SK-N-SH (cell line): Measurements from ENCODE around the gene MRPL36. TPM values are rescaled to one million over a fixed set of nuclear protein-coding genes. Genes with fewer than 3 reads are reported as not detected.

Experiments used
- CTCF ChIA-PET: fragments of 300-600, 350-600 bp; formaldehyde crosslinking; extraction: SDS; loops from one replicate; lab custom pipeline; 2021; lab: Yijun Ruan, JAX
- POLR2A ChIA-PET: fragments of 350-600 bp; sonication (Branson Sonifier 250); formaldehyde crosslinking; extraction: SDS; loops from one replicate; lab custom pipeline; 2020; ENCODE audit warnings: antibody characterized with exemption, inconsistent platforms; lab: Yijun Ruan, JAX
- DNase-seq: peaks from one replicate; pipeline ENCODE4 v3.0.0; 2012
- H2AFZ ChIP-seq: fragments of 200-600 bp; sonication (generic); 2 replicates; pipeline ENCODE4 v1.8.1; 2016; ENCODE audit warnings: antibody characterized with exemption, mild to moderate bottlenecking, low read depth
- H3F3A ChIP-seq: fragments of 200-600 bp; sonication (generic); replicated peaks from 2 replicates; pipeline ENCODE3; 2016; ENCODE audit warnings: antibody characterized with exemption, mild to moderate bottlenecking; ENCODE audit not compliant: insufficient read depth
- H3K27ac ChIP-seq, 2 experiments: fragments of 200-500 bp in 1 of 2; fragments of 200-600 bp in 1 of 2; sonication (Bioruptor generic) in 1 of 2; sonication (generic), shearing (Covaris generic) in 1 of 2; 2 replicates each; pipeline versions ENCODE4 v1.5.1 to v1.6.1; 2014 to 2016; ENCODE audit warnings: low read depth in 2 of 2, inconsistent platforms in 1 of 2, low read length in 1 of 2, mild to moderate bottlenecking in 1 of 2, mixed read lengths in 1 of 2
- H3K27me3 ChIP-seq: fragments of 200-600 bp; sonication (generic), shearing (Covaris generic); 2 replicates; pipeline ENCODE4 v1.6.1; 2016; ENCODE audit warnings: mixed run types; ENCODE audit not compliant: insufficient read depth
- H3K36me3 ChIP-seq, 2 experiments: fragments of 200-500 bp in 1 of 2; fragments of 200-600 bp in 1 of 2; sonication (Bioruptor generic) in 1 of 2; sonication (generic) in 1 of 2; replicated peaks in 1 of 2; 2 replicates each; pipeline versions ENCODE3 to v1.5.1; 2014 to 2016; ENCODE audit warnings: low read length in 1 of 2, mild to moderate bottlenecking in 1 of 2; ENCODE audit not compliant: insufficient read depth in 2 of 2, control insufficient read depth in 1 of 2
- H3K4me1 ChIP-seq, 2 experiments: fragments of 200-500 bp in 1 of 2; fragments of 200-600 bp in 1 of 2; sonication (Bioruptor generic) in 1 of 2; sonication (generic), shearing (Covaris generic) in 1 of 2; 2 replicates each; pipeline versions ENCODE4 v1.5.1 to v1.6.1; 2014 to 2016; ENCODE audit warnings: low read depth in 1 of 2, low read length in 1 of 2, mixed run types in 1 of 2; ENCODE audit not compliant: insufficient read depth in 2 of 2, control insufficient read depth in 1 of 2
- H3K4me2 ChIP-seq: fragments of 200-600 bp; sonication (generic), shearing (Covaris generic); 2 replicates; pipeline ENCODE4 v1.6.1; 2017; ENCODE audit warnings: mixed run types
- H3K4me3 ChIP-seq, 2 experiments: fragments of 200-500 bp in 1 of 2; fragments of 200-600 bp in 1 of 2; sonication (Bioruptor generic) in 1 of 2; sonication (generic), shearing (Covaris generic) in 1 of 2; 2 replicates each; pipeline versions ENCODE4 v1.5.1 to v1.8.1; 2014 to 2016; ENCODE audit warnings: low read depth in 2 of 2, inconsistent platforms in 1 of 2, low read length in 1 of 2, mild to moderate bottlenecking in 1 of 2, mixed read lengths in 1 of 2, moderate library complexity in 1 of 2
- H3K79me2 ChIP-seq: fragments of 200-600 bp; sonication (generic); 2 replicates; pipeline ENCODE4 v1.8.1; 2017; ENCODE audit warnings: mild to moderate bottlenecking; ENCODE audit not compliant: insufficient read depth
- H3K9ac ChIP-seq: fragments of 200-600 bp; sonication (generic); 2 replicates; pipeline ENCODE4 v1.6.1; 2017; ENCODE audit warnings: mixed run types
- H3K9me2 ChIP-seq: fragments of 200-600 bp; sonication (generic); 2 replicates; pipeline ENCODE4 v1.6.1; 2017; ENCODE audit warnings: mixed run types
- H3K9me3 ChIP-seq: fragments of 200-600 bp; sonication (generic); 2 replicates; pipeline ENCODE4 v1.6.1; 2017; ENCODE audit warnings: mixed run types, mild to moderate bottlenecking, moderate library complexity
- H4K20me1 ChIP-seq: fragments of 200-600 bp; sonication (generic); 2 replicates; pipeline ENCODE4 v1.6.1; 2017; ENCODE audit warnings: mild to moderate bottlenecking, mixed run types; ENCODE audit not compliant: insufficient read depth
- CHD2 ChIP-seq: fragments of 150-350 bp; IDR thresholded peaks from 2 replicates; pipeline ENCODE4 v1.6.1; 2018; ENCODE audit warnings: low read length; ENCODE audit not compliant: partially characterized antibody
- EZH2phosphoT487 ChIP-seq: fragments of 200-600 bp; sonication (generic); IDR thresholded peaks from 2 replicates; pipeline ENCODE4 v1.6.1; 2017; ENCODE audit warnings: low read depth, mixed run types, mild to moderate bottlenecking, antibody characterized with exemption, moderate library complexity, borderline replicate concordance
- FOSL2 ChIP-seq: IDR thresholded peaks from 2 replicates; pipeline ENCODE4 v1.4.0; 2012; ENCODE audit warnings: low read depth, mild to moderate bottlenecking, moderate library complexity, borderline replicate concordance
- GABPA ChIP-seq: IDR thresholded peaks from 2 replicates; pipeline ENCODE4 v1.4.0; 2012; ENCODE audit warnings: low read depth, mild to moderate bottlenecking
- NFIC ChIP-seq: IDR thresholded peaks from 2 replicates; pipeline ENCODE4 v1.4.0; 2012; ENCODE audit warnings: borderline replicate concordance
- NRF1 ChIP-seq: IDR thresholded peaks from 2 replicates; pipeline ENCODE4 v1.6.1; 2012; ENCODE audit warnings: low read depth, mild to moderate bottlenecking, low read length
- POLR2AphosphoS5 ChIP-seq: IDR thresholded peaks from 2 replicates; pipeline ENCODE4 v1.6.1; 2012; ENCODE audit warnings: low read depth, low read length
- RFX5 ChIP-seq: IDR thresholded peaks from 2 replicates; pipeline ENCODE4 v1.6.1; 2012; ENCODE audit warnings: mild to moderate bottlenecking, improper control_type of control experiment, low read length
- SIN3A ChIP-seq: IDR thresholded peaks from 2 replicates; pipeline ENCODE4 v1.6.1; 2012; ENCODE audit warnings: low read depth, mild to moderate bottlenecking, low read length, moderate library complexity, borderline replicate concordance
- SMC3 ChIP-seq: IDR thresholded peaks from 2 replicates; pipeline ENCODE4 v1.6.1; 2012; ENCODE audit warnings: low read depth, low read length, improper control_type of control experiment
- TAF1 ChIP-seq: IDR thresholded peaks from 2 replicates; pipeline ENCODE4 v1.6.1; 2012; ENCODE audit warnings: low read depth, mild to moderate bottlenecking, low read length, moderate library complexity, borderline replicate concordance
- TEAD4 ChIP-seq: IDR thresholded peaks from 2 replicates; pipeline ENCODE4 v1.4.0; 2012; ENCODE audit warnings: mild to moderate bottlenecking, borderline replicate concordance; ENCODE audit not compliant: insufficient read depth
- WGBS: methylation state at CpG from one replicate; pipeline ENCODE4 v1.1.6; 2017; ENCODE audit warnings: low lambda C conversion rate; 5-methylcytosine and 5-hydroxymethylcytosine counted together
- polyA plus RNA-seq, 3 experiments: library from polyadenylated mRNA; depleted of rRNA; stranded (reverse); fragments of >200 nt; gene quantifications; 2 replicates each; pipeline ENCODE4 v1.2.3, GENCODE V29; 2012
- TF ChIP-seq, protein P1 (sequence below): IDR thresholded peaks from 2 replicates; pipeline ENCODE4 v1.4.0; 2012; ENCODE audit warnings: low read depth, borderline replicate concordance
- TF ChIP-seq, protein P2 (sequence below): IDR thresholded peaks from 2 replicates; pipeline ENCODE4 v1.6.1; 2012; ENCODE audit warnings: mild to moderate bottlenecking, low read depth, low read length, moderate library complexity
- TF ChIP-seq, protein P3 (sequence below): IDR thresholded peaks from 2 replicates; pipeline ENCODE4; 2012

Gene MRPL36
- polyA plus RNA-seq, 1 of the 3 experiments (the other 2 are of a cell fraction) = 78.4 TPM

DNA sequence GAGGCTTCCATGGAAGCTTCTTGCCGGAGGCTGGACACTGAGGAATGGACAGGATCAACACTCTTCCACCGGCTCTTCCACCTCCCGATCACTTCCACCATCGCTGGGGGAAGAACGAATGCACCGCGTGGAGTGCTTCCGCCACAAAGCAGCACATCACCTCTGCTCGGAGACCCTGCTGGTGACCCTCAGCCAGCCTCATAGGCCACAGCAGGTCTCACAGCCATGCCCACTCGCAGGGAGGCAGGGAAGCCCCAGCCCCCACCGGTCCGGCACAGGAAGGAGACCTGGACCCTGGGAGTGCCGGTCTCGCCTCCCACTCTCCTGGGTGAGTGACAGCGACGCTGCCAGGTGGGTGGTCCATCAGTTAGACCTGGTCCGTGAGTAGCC, 4.7 kb downstream of the MRPL36 start:
- no peak for TF ChIP-seq GABPA
- TF ChIP-seq SMC3 = no peak
- no peak for TF ChIP-seq EZH2phosphoT487
- no peak for TF ChIP-seq RFX5
- TF ChIP-seq TAF1 = no peak
- no peak for TF ChIP-seq FOSL2
- no peak for TF ChIP-seq NFIC
- TF ChIP-seq NRF1 = no peak
- TF ChIP-seq TEAD4 = no peak
- no peak for TF ChIP-seq SIN3A
- TF ChIP-seq, protein P1, sequence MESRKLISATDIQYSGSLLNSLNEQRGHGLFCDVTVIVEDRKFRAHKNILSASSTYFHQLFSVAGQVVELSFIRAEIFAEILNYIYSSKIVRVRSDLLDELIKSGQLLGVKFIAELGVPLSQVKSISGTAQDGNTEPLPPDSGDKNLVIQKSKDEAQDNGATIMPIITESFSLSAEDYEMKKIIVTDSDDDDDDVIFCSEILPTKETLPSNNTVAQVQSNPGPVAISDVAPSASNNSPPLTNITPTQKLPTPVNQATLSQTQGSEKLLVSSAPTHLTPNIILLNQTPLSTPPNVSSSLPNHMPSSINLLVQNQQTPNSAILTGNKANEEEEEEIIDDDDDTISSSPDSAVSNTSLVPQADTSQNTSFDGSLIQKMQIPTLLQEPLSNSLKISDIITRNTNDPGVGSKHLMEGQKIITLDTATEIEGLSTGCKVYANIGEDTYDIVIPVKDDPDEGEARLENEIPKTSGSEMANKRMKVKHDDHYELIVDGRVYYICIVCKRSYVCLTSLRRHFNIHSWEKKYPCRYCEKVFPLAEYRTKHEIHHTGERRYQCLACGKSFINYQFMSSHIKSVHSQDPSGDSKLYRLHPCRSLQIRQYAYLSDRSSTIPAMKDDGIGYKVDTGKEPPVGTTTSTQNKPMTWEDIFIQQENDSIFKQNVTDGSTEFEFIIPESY = no peak
- TF ChIP-seq CHD2 = no peak
- TF ChIP-seq, protein P2, sequence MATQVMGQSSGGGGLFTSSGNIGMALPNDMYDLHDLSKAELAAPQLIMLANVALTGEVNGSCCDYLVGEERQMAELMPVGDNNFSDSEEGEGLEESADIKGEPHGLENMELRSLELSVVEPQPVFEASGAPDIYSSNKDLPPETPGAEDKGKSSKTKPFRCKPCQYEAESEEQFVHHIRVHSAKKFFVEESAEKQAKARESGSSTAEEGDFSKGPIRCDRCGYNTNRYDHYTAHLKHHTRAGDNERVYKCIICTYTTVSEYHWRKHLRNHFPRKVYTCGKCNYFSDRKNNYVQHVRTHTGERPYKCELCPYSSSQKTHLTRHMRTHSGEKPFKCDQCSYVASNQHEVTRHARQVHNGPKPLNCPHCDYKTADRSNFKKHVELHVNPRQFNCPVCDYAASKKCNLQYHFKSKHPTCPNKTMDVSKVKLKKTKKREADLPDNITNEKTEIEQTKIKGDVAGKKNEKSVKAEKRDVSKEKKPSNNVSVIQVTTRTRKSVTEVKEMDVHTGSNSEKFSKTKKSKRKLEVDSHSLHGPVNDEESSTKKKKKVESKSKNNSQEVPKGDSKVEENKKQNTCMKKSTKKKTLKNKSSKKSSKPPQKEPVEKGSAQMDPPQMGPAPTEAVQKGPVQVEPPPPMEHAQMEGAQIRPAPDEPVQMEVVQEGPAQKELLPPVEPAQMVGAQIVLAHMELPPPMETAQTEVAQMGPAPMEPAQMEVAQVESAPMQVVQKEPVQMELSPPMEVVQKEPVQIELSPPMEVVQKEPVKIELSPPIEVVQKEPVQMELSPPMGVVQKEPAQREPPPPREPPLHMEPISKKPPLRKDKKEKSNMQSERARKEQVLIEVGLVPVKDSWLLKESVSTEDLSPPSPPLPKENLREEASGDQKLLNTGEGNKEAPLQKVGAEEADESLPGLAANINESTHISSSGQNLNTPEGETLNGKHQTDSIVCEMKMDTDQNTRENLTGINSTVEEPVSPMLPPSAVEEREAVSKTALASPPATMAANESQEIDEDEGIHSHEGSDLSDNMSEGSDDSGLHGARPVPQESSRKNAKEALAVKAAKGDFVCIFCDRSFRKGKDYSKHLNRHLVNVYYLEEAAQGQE = no peak
- TF ChIP-seq POLR2AphosphoS5 = no peak
- TF ChIP-seq, protein P3, sequence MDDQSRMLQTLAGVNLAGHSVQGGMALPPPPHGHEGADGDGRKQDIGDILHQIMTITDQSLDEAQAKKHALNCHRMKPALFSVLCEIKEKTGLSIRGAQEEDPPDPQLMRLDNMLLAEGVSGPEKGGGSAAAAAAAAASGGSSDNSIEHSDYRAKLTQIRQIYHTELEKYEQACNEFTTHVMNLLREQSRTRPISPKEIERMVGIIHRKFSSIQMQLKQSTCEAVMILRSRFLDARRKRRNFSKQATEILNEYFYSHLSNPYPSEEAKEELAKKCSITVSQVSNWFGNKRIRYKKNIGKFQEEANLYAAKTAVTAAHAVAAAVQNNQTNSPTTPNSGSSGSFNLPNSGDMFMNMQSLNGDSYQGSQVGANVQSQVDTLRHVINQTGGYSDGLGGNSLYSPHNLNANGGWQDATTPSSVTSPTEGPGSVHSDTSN = no peak
- TF ChIP-seq, all 33 proteins: peak for 0
- Histone ChIP-seq H3K4me3 (no peak overlapping the region), H3K9me2 (no peaks in the 10 kb centered on the region), H3K4me1 (peaks cover 5 to 15% of the 10 kb centered on the region in 2 experiments; a peak in 2 of 4 replicates), H3K4me2 (no peak overlapping the region), H2AFZ (no peak overlapping the region), H3K9ac (no peak overlapping the region), H3K36me3 (peaks cover 12 to 22% of the 10 kb centered on the region in 2 experiments), H3K9me3 (no peaks in the 10 kb centered on the region), H4K20me1 (no peaks in the 10 kb centered on the region), H3K27ac (peak overlapping the region in 1 of 2 experiments; percentile 59; a peak in 1 of 4 replicates), H3K27me3 (no peaks in the 10 kb centered on the region), H3F3A (peaks cover 8% of the 10 kb centered on the region), H3K79me2 (peaks cover 15% of the 10 kb centered on the region)
- POLR2A ChIA-PET = no interaction called here
- CTCF ChIA-PET = interaction anchor here (0.6 kb wide), 1 partner anchor 443 kb away, joined by 3 read pairs; no protein-coding TSS in a partner anchor
- no peak for DNase-seq
- WGBS = 87% methylated on average over 10 of the region's 17 CpGs
